BLaER1 (cell line): Measurements from ENCODE around the gene SLC22A15.

ENCODE experiments used
- H3K27ac ChIP-seq: shearing (Covaris generic); formaldehyde crosslinking; 2 replicates; pipeline ENCODE4 v1.8.1; 2022
- H3K27me3 ChIP-seq: shearing (Covaris generic); formaldehyde crosslinking; 2 replicates; pipeline ENCODE4 v1.8.1; 2022
- H3K36me3 ChIP-seq: shearing (Covaris generic); formaldehyde crosslinking; 2 replicates; pipeline ENCODE4 v1.8.1; 2022
- H3K4me1 ChIP-seq: shearing (Covaris generic); formaldehyde crosslinking; 2 replicates; pipeline ENCODE4 v1.8.1; 2022
- H3K4me2 ChIP-seq: shearing (Covaris generic); formaldehyde crosslinking; 2 replicates; pipeline ENCODE4 v1.8.1; 2022
- H3K4me3 ChIP-seq: shearing (Covaris generic); formaldehyde crosslinking; 2 replicates; pipeline ENCODE4 v1.8.1; 2022
- H3K9ac ChIP-seq: shearing (Covaris generic); formaldehyde crosslinking; 2 replicates; pipeline ENCODE4 v1.8.1; 2022
- H3K9me3 ChIP-seq: shearing (Covaris generic); formaldehyde crosslinking; 2 replicates; pipeline ENCODE4 v1.8.1; 2022
- H4K20me1 ChIP-seq: shearing (Covaris generic); formaldehyde crosslinking; 2 replicates; pipeline ENCODE4 v1.8.1; 2022
- Cebpa-rat ChIP-seq: shearing (Covaris generic); IDR thresholded peaks from 2 replicates; pipeline ENCODE4 v1.8.1; 2022

The SLC22A15 gene

GRCh38 chr1:116097626-116098025, 121.3 kb downstream of the SLC22A15 start:
- H3K4me1 ChIP-seq, result no peaks in the 10 kb centered on the region
- no peak overlapping the region for H3K27ac ChIP-seq
- no peaks in the 10 kb centered on the region for H3K36me3 ChIP-seq
- H3K4me2 ChIP-seq, result no peak overlapping the region
- H3K4me3 ChIP-seq, result no peak overlapping the region
- no peak overlapping the region for H3K9ac ChIP-seq
- no peaks in the 10 kb centered on the region for H3K27me3 ChIP-seq
- TF ChIP-seq Cebpa-rat, result no peak
- peaks cover 17% of the 10 kb centered on the region; the same call in 1 of the 2 replicates for H3K9me3 ChIP-seq
- H4K20me1 ChIP-seq, result no peaks in the 10 kb centered on the region

- no peaks in the 10 kb centered on the region for H4K20me1 ChIP-seq
- peaks cover 16% of the 10 kb centered on the region; the same call in 1 of the 2 replicates for H3K9me3 ChIP-seq
- H3K27me3 ChIP-seq, result no peaks in the 10 kb centered on the region
- H3K36me3 ChIP-seq, result no peaks in the 10 kb centered on the region
- no peak overlapping the region for H3K4me3 ChIP-seq
- no peak overlapping the region for H3K27ac ChIP-seq
- no peak overlapping the region for H3K4me2 ChIP-seq
- no peak overlapping the region for H3K9ac ChIP-seq
- H3K4me1 ChIP-seq, result no peaks in the 10 kb centered on the region
- TF ChIP-seq Cebpa-rat, result no peak
These were observed 123.1 kb downstream of the SLC22A15 start for GRCh38 chr1:116099379-116099778.

- no peaks in the 10 kb centered on the region for H3K27me3 ChIP-seq
- no peak overlapping the region for H3K9ac ChIP-seq
- no peak for TF ChIP-seq Cebpa-rat
- H3K36me3 ChIP-seq, result no peaks in the 10 kb centered on the region
- no peak overlapping the region for H3K4me2 ChIP-seq
- peaks cover 11% of the 10 kb centered on the region; the same call in 1 of the 2 replicates for H3K9me3 ChIP-seq
- no peak overlapping the region for H3K27ac ChIP-seq
- H3K4me3 ChIP-seq, result no peak overlapping the region
- no peaks in the 10 kb centered on the region for H3K4me1 ChIP-seq
- H4K20me1 ChIP-seq, result no peaks in the 10 kb centered on the region
These were observed 123.6 kb downstream of the SLC22A15 start for GRCh38 chr1:116099919-116100318.

GRCh38 chr1:116104667-116105066, 128.4 kb downstream of the SLC22A15 start:
- Histone ChIP-seq H3K36me3 (no peaks in the 10 kb centered on the region), H3K9ac (no peak overlapping the region), H3K27me3 (no peaks in the 10 kb centered on the region), H3K4me3 (no peak overlapping the region), H3K27ac (no peak overlapping the region), H3K4me1 (peaks cover 7% of the 10 kb centered on the region; the same call in 1 of the 2 replicates), H3K4me2 (no peak overlapping the region), H4K20me1 (no peaks in the 10 kb centered on the region), H3K9me3 (no peaks in the 10 kb centered on the region)
- TF ChIP-seq Cebpa-rat, result no peak

GRCh38 chr1:116105996-116106395, 129.7 kb downstream of the SLC22A15 start:
- 0 out of 2 replicates have a peak overlapping the region, but pooled peaks have one; percentile 1 for H3K4me2 ChIP-seq
- no peaks in the 10 kb centered on the region for H4K20me1 ChIP-seq
- H3K4me3 ChIP-seq, result no peak overlapping the region
- peaks cover 7% of the 10 kb centered on the region; the same call in 1 of the 2 replicates for H3K4me1 ChIP-seq
- H3K9me3 ChIP-seq, result no peaks in the 10 kb centered on the region
- no peak overlapping the region for H3K27ac ChIP-seq
- H3K36me3 ChIP-seq, result no peaks in the 10 kb centered on the region
- H3K27me3 ChIP-seq, result no peaks in the 10 kb centered on the region
- no peak for TF ChIP-seq Cebpa-rat
- no peak overlapping the region for H3K9ac ChIP-seq

- H3K4me3 ChIP-seq, result no peak overlapping the region
- H3K27me3 ChIP-seq, result no peaks in the 10 kb centered on the region
- 0 out of 2 replicates have a peak overlapping the region, but pooled peaks have one; percentile 1 for H3K4me2 ChIP-seq
- no peaks in the 10 kb centered on the region for H3K36me3 ChIP-seq
- no peak overlapping the region for H3K9ac ChIP-seq
- no peaks in the 10 kb centered on the region for H3K9me3 ChIP-seq
- peaks cover 7% of the 10 kb centered on the region; the same call in 1 of the 2 replicates for H3K4me1 ChIP-seq
- no peak for TF ChIP-seq Cebpa-rat
- no peak overlapping the region for H3K27ac ChIP-seq
- H4K20me1 ChIP-seq, result no peaks in the 10 kb centered on the region
These were observed 130.3 kb downstream of the SLC22A15 start for GRCh38 chr1:116106646-116107045.

- Histone ChIP-seq H3K27ac (no peak overlapping the region), H3K4me2 (no peak overlapping the region), H3K4me3 (no peak overlapping the region), H3K9me3 (no peaks in the 10 kb centered on the region), H4K20me1 (no peaks in the 10 kb centered on the region), H3K36me3 (no peaks in the 10 kb centered on the region), H3K4me1 (peaks cover 7% of the 10 kb centered on the region; the same call in 1 of the 2 replicates), H3K9ac (no peak overlapping the region), H3K27me3 (no peaks in the 10 kb centered on the region)
- TF ChIP-seq Cebpa-rat, result no peak
These were observed 131.1 kb downstream of the SLC22A15 start for GRCh38 chr1:116107371-116107770.

- peaks cover 6% of the 10 kb centered on the region; the same call in 1 of the 2 replicates for H3K4me1 ChIP-seq
- H3K4me2 ChIP-seq, result no peak within 1 kb of the TSS
- no peaks in the 10 kb centered on the region for H3K27me3 ChIP-seq
- no peak within 1 kb of the TSS for H3K27ac ChIP-seq
- H3K9ac ChIP-seq, result no peak within 1 kb of the TSS
- H3K36me3 ChIP-seq, result no peaks in the 10 kb centered on the region
- H3K9me3 ChIP-seq, result no peaks in the 10 kb centered on the region
- H4K20me1 ChIP-seq, result no peaks in the 10 kb centered on the region
- no peak for TF ChIP-seq Cebpa-rat
- no peak within 1 kb of the TSS for H3K4me3 ChIP-seq
These were observed 134.5 kb downstream of the SLC22A15 start, which contains the start of gene MAB21L3 for GRCh38 chr1:116110567-116111523. Gene MAB21L3 (plus strand): TSS chr1:116111399. CDS start chr1:116112616, 1,217 bp downstream.

GRCh38 chr1:116111524-116112021, 135.3 kb downstream of the SLC22A15 start:
- no peak overlapping the region for H3K9ac ChIP-seq
- no peaks in the 10 kb centered on the region for H3K9me3 ChIP-seq
- no peaks in the 10 kb centered on the region for H3K4me1 ChIP-seq
- no peak overlapping the region for H3K4me3 ChIP-seq
- no peaks in the 10 kb centered on the region for H4K20me1 ChIP-seq
- no peak overlapping the region for H3K27ac ChIP-seq
- no peak for TF ChIP-seq Cebpa-rat
- H3K27me3 ChIP-seq, result no peaks in the 10 kb centered on the region
- no peaks in the 10 kb centered on the region for H3K36me3 ChIP-seq
- no peak overlapping the region for H3K4me2 ChIP-seq
